CD4-positive, alpha-beta T cell treated with Interleukin-6 for 4 hours (primary cell): ENCODE results near the gene GSTO2.

Source experiments
- DNase-seq: peaks from one replicate; pipeline ENCODE4 v3.0.0-alpha.2; 2020; ENCODE audit warnings: mixed read lengths

GSTO2 gene

DNA sequence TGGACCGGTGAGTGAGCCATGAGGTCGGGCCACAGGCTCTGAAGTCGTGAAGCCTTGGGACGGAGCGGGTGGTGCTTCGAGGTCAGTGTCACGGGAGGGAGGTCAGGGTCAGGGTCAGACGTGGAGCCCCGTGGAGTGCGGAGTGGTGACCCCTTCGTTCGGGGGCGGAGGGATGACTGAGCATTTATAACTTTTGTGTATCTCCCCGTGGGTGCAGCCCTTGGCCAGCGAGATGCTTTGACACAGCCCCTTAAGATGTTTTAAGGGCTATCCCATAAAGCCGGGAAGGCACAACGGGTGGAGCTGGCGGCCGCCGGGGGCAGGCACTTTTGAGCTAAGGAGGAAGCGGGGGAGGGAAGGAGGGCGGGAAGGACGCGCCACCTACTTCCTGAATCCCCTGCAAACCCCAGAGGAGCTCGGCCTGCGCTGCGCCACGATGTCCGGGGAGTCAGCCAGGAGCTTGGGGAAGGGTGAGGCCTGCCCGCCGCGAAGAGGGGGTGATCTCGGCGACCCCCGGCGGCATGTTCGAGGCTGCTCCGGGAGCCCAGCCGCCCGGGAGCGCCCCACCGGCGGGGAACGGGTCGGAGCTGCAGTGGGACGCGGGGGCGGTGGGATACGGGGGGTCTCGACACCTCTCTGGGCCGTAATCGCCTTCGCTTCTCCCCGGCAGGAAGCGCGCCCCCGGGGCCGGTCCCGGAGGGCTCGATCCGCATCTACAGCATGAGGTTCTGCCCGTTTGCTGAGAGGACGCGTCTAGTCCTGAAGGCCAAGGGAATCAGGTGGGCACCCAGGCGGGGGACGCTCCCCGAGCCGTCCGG is 14.3 kb upstream of the GSTO2 start, which contains the start of gene GSTO1:
Gene GSTO1 (plus strand): TSS at position 400 of the 818 bp plus-strand sequence. CDS start 37 bp downstream, at position 437.
- DNase-seq = peak; percentile 69

DNA sequence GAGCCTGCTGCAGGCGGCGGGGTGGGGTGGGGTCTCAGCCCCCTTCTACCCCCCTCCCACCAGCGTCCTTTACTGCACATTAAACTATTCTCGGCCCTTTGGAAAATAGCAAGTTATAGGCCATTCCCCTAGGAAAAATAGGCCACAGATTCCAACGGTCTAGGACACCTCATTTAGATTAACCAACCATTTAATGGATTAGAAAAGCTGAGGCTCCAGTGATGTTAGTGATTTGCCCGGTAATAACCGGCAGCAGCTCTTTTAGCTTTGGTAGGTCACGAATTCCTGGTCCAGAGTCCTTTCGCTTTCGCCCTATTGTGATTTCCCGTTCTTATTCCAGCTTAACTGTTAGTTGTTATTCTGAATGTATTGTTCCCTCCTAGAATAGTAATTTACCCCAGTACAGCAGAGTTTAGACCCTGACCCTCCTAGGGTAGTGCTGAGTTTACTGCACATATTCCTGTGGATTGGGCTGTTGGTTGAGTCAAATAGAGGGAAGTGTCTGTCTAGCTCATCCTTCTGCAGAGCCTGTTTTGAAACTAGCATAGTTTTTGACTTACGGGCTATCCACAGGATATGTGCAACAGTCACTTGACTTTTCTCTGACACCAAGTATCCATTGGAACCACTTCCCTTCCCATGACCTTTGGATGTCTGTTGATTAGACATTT is 13.5 kb upstream of the GSTO2 start:
- DNase-seq = peak; percentile 16

DNA sequence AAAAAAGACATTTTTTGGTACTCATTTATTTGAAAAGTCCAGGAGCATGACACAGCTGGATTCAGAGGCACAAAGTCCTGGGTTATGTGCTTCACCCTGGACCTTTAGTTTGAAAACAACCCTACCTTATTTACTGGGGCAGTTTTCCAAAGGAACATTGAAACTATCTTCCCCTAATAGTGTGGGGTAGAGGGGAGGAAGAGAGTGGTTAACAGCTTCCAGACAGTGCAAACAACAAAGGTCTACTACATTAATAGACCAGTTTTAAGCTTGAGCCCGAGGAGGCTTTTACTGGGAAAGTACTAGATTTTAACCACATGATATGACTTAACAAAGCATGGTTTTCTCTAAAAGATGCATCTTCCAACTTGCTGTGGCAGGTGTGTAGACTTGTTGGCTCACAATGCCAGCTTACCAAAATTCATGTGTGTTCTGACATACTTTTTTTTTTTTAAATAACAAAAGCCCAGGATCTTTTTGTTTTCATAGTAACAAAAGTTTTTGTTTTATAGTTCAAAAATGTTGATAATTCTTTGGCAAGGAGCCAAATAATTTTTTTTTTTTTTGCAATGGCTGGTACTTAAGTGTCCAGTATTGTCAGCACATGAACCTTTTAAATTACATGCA is 12.5 kb upstream of the GSTO2 start:
- DNase-seq = peak; percentile 14

DNA sequence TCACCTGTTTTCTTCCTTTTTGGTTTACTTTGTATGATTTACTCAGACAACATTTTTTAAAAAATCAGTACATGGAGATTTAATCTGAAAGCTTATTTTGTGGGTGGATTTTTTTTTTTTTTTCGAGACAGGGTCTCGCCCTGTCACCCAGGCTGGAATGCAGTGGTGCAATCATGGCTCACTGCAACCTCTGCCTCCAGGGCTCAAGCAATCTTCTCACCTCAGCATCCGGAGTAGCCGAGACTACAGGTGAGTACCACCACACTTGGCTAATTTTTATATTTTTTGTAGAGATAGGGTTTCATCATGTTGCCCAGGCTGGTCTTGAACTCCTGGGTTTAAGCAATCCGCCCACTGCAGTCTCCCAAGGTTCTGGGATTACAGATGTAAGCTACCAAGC is 11.7 kb upstream of the GSTO2 start:
- no peak for DNase-seq

DNA sequence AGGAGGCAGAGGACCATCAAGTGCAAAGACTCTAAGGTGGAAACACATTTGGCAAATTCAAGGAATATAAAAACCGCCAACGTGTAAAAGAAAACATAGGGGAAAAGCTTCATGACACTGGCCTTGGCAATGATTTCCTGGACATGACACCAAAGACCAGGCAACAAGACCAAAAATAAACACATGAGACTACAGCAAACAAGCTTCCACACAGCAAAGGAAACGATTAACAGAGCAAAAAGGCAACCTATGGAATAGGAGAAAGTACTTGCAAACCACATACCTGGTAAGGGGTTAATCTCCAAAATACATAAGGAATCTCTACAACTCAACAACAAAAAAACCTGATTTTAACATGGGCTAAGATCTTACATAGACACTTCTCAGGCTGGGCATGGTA is 10.8 kb upstream of the GSTO2 start:
- no peak for DNase-seq

DNA sequence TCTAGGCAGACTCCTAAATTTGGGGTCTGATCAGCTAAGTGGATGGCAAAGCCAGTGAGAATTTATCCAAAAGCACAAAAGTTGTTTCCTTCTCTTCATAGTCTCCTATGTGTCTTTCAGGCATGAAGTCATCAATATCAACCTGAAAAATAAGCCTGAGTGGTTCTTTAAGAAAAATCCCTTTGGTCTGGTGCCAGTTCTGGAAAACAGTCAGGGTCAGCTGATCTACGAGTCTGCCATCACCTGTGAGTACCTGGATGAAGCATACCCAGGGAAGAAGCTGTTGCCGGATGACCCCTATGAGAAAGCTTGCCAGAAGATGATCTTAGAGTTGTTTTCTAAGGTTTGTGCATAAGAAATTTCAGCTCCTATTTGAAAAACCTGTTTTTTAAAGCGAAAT is 9.5 kb upstream of the GSTO2 start:
- no peak for DNase-seq

DNA sequence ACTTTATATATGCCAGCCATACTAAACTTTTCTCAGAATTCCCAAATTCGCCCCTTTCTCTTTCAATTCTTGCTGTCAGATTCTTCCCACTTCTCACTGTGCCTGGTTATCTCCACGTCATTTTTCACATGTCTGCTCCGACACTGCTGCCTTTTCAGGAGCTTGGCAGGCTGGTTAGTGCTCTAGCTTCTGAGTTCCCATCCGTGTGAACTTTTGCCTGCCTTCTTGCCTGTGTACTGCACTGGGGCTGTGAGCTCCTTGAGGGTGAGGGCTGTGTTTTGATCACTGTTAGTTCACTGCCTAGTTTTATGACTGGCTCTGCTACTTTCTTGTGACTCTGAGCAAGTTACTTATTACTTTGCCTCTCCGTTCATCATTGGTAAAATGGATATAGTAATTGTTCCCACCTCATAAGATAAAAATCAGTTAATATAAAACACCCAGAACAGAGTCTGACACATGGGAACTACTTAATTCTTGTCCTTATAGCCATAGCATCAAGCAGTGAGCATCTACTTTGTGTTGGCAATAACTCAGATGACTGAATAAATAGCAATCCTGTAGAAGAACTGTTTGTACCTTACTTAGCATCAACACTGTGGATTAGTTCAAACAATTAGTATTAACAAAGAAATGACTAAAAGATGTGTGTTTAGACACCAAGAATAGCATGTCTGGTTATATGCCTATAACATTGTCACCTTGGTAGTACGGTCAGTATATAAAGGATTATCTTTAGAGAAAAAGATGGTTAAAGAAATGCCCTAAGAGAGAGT is 8.8 kb upstream of the GSTO2 start:
- peak; percentile 9 for DNase-seq

DNA sequence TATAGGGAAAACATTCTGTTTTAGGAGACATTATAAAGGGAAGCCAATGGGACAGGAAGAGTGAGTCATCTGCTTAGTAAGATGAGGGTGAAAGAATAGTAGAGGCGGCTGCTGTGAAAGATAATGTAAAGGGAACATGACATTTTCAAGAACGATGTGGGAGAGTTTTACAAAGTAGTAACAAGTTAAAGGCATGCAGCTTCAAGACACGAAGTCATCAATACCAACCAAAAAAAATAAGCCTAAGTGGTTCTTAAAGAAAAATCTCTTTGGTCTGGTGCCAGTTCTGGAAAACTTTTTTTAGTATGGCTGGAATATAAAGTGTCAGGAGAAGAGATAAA is 8.2 kb upstream of the GSTO2 start:
- DNase-seq = peak; percentile 15

DNA sequence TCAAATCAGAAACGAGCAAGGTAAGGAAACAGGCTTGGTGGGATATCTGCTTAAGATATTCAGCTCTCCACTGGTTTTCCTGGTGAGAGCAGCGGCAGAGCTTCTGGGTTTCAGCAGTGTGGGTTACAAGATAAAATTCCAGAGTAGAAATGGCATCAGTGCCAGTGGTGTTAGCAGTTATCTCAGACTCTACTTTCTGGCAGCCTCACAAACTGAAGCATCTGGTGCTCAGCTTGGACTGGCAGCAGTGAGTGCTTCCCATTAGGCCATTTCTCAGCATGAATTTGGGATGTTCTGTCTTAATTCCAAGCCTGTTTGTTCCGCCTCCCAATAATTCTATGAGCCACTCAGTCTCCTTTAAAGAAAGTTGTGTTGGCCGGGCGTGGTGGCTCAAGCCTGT is 6.9 kb upstream of the GSTO2 start:
- DNase-seq = no peak

DNA sequence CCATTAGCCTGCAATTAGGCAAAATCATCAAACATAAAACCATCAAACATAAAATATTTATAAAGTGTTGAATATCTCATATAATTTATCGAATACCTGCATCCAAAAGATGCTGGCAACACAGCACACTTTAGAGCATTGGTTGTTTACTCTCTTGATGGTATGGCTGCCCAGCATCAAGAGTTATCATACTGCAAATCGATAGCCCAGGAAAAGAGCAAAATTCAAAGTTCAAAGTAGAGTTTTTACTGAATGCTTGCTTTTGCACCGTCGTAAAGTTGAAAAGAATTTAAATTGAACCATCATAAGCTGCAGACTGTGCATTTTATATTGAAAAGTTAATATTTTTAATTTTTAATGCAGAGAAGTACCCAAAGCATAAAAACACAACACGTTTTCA is 4.2 kb upstream of the GSTO2 start:
- DNase-seq = no peak

DNA sequence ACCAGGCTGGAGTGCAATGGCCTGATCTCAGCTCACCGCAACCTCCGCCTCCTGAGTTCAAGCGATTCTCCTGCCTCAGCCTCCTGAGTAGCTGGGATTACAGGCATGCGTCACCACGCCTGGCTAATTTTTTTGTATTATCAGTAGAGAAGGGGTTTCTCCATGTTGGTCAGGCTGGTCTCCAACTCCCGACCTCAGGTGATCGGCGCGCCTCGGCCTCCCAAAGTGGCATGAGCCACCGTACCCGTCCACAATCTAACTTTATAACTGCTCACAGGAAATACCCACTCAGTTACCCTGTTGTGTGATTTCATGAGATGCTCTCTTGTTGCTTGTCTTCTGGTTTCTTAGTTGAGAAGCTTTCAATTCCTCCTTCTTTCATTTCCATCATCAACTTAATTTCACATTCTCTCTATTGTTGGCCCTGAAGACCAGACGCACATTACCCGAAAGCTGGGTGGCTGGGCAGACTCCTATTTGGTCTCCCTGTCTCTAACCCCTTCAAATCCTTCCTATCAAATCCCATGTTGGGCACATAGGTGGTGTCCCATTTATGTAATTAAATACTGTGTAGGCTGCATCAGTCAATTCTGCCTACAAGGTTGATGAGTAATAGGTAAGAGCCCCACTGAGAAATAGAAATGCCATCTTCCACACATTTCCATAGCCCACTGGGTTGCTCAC is 1.1 kb upstream of the GSTO2 start:
- DNase-seq = no peak

DNA sequence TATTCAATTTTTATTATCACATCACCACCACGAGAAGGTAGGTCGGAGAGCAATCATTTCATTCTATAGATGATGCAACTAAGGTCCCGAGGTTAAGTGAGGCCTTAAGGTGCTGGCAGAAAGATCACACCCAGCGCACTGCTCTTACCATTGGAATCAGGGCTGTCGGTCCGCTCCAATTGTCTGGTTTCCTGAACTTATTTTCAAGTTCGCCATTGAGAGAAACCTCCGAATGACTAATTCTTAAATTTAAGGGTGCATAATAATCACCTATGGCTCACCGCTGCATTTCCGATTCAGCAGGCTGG is 625 bp upstream of the GSTO2 start:
- DNase-seq = no peak

DNA sequence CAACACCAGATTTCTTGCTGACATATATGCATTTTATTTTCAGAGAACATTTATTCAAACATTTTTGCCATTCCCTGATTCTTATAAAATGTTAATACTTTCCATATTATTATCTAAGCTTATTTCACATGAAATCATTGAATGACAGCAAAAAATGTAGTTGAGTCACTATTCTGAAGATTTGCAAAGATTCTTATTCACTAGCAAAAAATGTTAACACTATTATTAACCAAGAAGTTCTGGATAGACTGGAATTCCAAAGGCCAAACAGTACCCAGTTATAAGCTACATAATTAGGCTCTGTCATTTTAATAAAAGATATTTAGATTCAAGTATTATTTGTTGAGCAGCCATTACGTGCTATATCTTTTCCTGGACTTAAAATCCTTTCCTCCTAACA is 4.3 kb downstream of the GSTO2 start:
- no peak for DNase-seq

DNA sequence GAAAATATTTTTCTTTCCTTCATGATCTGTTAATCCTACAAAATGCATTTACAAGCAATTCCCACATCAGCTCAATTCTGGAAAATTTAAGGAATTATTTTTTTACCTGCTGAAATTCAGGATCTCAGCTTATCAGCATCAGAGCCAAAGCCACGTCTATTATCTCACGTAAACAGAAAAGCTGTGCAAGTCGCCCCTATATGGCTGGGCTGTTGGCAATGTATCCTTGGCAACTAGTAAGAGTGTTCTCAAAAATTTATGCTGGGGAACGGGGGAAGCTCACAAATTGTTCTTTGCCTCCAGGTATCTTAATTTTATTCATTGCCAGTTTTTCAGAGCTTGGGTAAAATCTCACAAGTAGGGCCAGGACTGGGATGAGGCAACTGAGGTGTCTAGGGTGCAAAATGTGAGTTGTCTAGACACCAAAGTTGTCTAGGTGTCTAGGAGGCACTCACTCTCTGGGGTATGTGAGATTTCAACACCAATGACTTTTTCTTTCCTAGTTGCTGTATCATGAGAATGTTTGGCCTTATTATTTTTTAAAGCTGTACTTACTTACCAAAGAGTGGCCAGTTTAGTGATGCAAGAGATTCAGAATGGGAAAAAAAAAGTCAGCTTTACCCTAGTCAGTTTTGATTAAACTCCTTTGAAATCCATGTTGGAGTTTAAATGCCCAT is 5.1 kb downstream of the GSTO2 start:
- no peak for DNase-seq

DNA sequence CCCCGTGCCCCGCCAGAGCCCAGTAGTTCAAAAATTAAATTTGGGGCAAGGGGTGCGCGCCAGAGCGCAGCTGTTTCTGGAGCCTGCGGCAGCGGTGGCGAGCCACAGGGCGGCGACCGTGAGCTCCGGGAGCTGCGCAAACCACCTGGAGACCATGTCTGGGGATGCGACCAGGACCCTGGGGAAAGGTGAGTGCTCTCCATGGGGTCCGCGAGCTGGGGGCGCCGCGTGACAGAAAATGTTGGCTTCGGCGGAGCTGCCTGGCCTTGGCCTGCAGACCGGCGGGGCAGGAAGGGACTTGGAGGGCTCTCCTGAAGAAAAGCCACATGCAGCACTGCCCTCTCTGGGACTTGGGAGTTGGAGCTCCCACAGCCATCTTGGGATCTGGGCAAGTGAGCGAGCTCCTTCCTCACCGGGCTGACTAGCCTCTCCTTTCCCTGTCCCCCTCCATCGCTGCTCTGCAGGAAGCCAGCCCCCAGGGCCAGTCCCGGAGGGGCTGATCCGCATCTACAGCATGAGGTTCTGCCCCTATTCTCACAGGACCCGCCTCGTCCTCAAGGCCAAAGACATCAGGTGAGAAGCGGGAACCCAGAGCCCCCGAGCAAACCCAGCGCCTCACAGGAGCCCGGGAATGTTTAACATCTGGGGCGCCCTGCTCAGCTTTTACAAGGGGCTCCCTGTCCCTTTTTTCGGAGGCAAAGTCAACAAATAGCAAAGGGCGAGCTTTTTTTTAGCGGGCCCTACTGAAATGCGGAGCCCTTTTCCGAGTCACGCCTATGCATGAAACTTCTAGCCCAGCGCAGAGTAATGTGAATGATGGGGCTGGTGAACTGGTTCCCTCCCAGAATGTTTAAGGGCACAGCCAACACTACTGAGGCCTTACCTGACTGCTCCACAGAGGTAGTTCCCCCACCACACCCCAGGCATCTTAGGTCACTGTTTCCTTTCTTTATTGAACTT is 6.1 kb downstream of the GSTO2 start:
- peak; percentile 66 for DNase-seq

DNA sequence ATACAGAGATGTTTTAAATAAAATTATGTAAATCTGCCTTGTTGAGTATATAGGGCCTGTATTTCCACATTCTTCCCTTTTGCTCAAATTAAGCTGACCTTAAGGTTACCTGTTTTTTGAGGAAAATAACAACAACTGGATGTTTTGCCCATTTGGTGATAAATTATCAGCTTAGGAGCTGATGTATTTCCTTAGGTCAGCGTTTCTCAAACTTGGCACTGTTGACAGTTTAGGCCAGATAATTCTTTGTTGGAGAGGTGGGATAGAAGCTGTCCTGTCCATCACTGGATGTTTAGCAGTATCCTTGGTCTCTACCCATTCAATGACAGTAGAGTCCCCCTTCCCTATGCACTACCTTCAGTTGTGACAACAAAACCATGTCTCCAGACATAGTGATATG is 7.2 kb downstream of the GSTO2 start:
- DNase-seq = no peak

DNA sequence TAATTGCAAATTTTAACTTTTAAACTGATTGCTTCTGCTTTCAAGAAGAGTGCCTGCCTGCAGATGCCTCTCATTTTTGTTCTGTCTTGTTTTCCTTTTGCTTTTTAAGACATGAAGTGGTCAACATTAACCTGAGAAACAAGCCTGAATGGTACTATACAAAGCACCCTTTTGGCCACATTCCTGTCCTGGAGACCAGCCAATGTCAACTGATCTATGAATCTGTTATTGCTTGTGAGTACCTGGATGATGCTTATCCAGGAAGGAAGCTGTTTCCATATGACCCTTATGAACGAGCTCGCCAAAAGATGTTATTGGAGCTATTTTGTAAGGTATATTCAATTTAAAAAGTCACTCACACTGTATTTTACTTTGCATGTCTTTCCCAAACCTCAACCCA is 8.8 kb downstream of the GSTO2 start:
- no peak for DNase-seq

DNA sequence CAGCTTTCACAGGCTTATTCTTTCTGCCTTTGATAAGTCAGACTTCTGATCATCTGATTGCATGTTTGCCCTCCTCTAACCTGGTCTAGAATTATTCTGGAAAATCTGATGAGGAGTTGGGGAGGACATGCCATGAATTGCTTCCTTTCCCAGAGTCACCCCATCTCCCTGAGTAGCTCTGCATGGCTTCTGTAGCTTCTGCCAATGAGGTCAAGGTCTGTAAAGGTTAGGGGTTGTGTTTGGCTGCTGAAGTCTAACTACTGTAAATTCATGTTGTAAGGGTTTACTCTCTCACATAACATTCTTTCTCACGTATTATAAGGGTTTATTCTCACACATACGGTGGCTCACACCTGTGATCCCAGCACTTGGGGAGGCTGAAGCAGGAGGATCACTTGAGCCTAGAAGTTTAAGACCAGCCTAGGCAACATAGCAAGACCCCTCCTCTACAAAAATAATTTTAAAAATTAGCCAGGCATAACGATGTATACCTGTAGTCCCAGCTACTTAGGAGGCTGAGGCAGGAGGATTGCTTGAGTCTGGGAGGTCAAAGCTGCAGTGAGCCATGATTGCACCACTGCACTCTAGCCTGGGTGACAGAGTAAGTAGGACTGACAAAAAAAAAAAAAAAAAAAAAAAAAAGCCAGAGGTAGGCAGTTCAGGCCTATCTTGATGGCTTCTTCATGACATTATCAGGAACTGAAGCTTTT is 10.7 kb downstream of the GSTO2 start:
- DNase-seq = no peak

DNA sequence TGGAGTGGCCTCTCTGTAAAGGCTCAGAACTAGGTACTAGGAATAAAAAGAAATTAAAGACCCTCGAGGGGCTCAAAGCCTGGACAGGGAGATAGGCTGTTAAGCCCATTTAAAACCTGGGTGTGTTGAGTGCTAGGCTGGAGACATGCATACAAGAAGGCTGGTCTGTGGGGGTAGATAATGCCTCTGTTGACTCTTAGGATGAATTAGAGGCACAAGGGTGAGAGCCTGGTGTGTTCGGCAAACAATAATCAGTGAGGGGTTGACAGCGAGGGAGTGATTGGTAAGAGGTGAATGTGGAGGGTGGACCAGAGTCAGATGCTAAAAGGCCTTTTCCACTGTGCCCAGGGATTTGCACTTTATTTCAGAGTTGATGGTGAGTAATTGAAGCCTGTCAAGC is 12.7 kb downstream of the GSTO2 start:
- DNase-seq = no peak

DNA sequence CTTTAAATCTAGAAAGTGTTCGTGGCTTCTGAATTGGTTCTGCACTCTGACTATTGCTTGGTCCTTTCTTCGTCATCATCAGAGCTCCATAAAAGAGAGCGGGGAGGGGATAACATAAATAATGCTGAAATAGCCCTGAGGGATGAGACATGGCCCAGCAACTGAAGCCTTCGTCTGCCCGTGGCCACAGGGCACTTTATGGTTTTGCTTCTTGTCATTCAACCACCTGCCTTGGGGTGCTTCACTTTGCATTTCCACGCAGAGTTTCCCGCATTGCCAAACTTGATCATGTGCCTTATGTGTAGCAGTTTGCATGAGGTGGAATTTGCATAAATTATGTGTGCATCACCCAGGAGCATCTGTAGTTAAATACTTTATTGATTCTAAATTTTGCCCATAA is 15.9 kb downstream of the GSTO2 start:
- no peak for DNase-seq
